SH-SY5Y (cell line): ENCODE data around the gene ARHGAP4.

ENCODE experiments used
- GATA2 ChIP-seq: IDR thresholded peaks from 2 replicates; pipeline ENCODE4 v1.6.1; 2011; ENCODE audit warnings: mild to moderate bottlenecking, low read depth, low read length
- GATA3 ChIP-seq: IDR thresholded peaks from 2 replicates; pipeline ENCODE4 v1.6.1; 2011; ENCODE audit warnings: low read depth, mild to moderate bottlenecking, low read length, moderate library complexity

GRCh38 chrX:153879741-153880439 lies 46.2 kb downstream of the ARHGAP4 start:
- no peak for TF ChIP-seq GATA2
- TF ChIP-seq GATA3: no peak
